LNCaP clone FGC (cell line): ENCODE data around the gene OS9.

Experiments
- DNase-seq: peaks from one replicate; pipeline ENCODE4 v3.0.0-alpha.2; 2011; ENCODE audit warnings: low read depth
- H3K4me3 ChIP-seq: 2 replicates; pipeline ENCODE4 v1.5.1; 2011; ENCODE audit warnings: mild to moderate bottlenecking, low read depth, low read length, control low read depth
- CTCF ChIP-seq: IDR thresholded peaks from 2 replicates; pipeline ENCODE4 v1.5.1; 2012; ENCODE audit warnings: mild to moderate bottlenecking; ENCODE audit not compliant: control insufficient read depth, insufficient read depth; ENCODE audit errors: extremely low read depth

Gene OS9

DNA sequence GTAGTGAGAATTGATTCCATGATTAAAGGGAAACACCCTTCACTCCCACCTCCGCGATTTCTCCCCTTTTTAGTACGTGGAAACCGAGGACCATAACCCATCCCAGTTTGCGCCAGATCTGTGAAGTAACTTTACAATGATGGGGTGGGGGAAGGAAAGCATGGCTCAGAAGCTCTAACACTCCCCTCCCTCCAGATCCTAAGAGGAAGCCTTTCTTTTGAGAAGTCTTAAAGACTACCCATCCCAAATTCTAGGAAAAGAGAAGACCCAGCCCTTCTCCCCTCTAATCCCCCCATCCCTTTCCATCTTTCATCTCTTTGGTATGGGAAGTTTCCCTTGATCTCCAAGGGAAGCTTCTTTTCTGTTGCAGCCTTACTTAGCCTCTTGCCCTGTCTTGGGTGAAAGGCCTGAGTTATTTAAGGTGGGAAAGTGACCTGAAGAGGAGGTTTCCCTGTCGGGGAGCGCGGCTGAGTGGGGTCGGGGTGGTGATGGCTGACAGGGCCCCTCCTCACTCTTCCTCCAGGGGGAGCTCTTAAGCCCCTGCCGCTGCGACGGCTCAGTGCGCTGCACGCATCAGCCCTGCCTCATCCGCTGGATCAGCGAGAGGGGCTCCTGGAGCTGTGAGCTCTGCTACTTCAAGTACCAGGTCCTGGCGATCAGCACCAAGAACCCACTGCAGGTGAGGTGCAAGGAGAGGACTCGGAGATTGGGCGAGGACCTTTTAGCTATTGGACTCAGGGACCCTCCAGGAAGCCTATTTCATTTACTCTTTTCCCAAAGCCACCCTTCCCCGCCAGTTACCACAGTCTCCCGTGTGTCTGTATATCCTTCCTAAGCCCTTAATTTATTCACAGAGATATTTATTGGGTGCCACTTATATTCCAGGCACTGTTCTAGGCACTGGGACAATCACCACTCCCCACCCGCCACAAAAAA, 62.7 kb downstream of the OS9 start:
- peak overlapping the region; percentile 77 for H3K4me3 ChIP-seq
- no peak for DNase-seq
- peak; percentile 30; the same call in 1 of the 2 replicates for TF ChIP-seq CTCF

GRCh38 chr12:57757771-57758170, 63.8 kb downstream of the OS9 start:
- DNase-seq: no peak
- no peak for TF ChIP-seq CTCF
- H3K4me3 ChIP-seq: no peak overlapping the region

GRCh38 chr12:57758552-57759359, 64.8 kb downstream of the OS9 start:
- DNase-seq: no peak
- TF ChIP-seq CTCF: no peak
- H3K4me3 ChIP-seq: no peak overlapping the region

DNA sequence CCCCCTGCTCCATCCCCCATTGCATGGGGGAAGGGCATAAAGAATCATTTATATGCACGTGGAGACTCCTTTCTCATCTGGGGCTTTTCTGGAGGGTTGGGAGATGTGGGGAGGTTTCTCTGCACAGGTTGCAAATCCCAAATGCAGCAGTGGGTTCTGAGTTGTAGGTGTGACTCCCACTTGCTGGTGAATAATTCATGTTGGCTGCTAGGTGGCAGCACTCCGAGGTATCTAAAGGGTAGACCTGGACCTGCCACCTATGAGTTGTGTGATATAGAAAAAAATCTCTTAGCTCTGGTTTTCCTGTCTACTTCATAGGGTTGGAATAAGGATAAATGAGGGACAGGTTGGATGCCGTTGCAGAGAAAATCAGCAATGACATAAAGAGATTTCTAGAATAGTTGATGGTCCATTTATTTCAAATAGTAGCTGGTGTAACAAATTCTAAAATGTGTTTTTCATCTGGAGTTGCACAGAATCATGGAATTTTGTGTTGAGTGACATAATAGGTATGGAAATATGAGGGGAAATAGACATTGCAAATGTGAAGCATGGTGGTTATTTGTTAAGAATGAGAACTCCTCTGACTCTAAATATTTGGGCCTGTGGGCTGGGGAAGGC, 65.5 kb downstream of the OS9 start:
- H3K4me3 ChIP-seq: no peak overlapping the region
- no peak for DNase-seq
- TF ChIP-seq CTCF: peak; percentile 74

DNA sequence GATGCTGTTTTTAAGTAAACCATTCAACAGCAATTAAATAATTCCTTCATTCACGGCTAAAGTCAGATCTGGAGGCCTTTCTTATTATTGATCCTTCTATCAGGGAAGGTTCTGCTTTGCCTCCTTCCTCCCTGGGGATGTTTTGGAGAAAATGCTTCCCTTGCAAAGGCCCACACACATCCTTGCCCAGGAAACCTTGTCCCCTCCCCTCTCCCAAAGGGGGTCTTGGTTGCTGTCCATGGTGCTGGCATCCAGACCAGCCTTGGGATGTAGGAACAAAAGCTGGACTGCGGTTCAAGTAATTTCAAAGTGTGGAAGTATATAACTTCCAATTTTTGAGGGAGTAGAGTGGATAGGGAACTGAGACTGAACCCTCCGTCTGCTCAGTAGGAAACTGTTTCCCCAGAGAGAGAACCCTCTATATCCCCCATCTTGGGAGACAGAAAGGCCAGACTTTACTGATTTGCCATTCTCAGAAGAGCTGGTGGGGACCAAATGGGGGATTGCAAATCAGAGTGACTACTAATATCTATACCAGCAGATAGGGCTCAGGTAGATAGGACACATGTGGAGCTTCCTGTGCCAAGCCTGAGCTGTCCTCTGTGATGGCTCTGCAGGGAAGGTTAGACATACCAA, 66.5 kb downstream of the OS9 start:
- H3K4me3 ChIP-seq: no peak overlapping the region
- DNase-seq: no peak
- TF ChIP-seq CTCF: no peak

DNA sequence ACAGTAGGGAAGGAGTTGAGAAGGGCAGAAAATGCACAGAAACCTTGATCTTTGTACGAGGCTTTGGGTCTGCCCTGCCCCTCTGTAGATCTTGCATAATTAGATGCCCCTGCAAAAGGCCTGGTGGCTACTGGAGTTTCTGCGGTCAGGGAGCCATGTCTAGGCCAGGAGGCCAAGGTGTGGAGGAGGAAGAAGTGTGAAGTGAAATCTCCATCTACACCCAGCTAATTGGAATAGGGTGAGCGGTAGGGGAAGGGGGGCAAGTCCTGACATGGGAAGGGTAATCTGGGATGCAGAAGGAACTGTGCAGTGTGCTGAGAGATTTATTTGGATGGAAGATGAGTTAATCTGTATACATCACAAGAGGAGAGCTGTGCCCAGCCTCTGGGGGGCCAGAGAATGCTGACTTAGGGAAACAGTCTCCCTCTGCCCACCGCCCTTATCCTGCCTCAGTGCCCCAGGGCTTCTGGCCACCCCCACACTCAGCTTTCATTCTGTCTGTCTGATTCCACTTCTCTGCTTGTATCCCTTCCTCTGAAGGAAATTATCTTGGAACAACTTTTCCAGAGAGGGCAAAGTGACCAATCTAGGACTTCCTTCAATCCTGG, 67.6 kb downstream of the OS9 start:
- H3K4me3 ChIP-seq: no peak overlapping the region
- TF ChIP-seq CTCF: no peak
- no peak for DNase-seq
